Natural killer cell (primary cell): ENCODE results near the gene ABAT. TPM values are rescaled to one million over a fixed set of nuclear protein-coding genes. Genes with fewer than 3 reads are reported as not detected.

ENCODE experiments used
- ATAC-seq, 3 donors: fragments of 150-1000 bp in 2 of 3; fragments of 200-7000 bp in 1 of 3; cut with Tn5 transposase; 1 replicate in 1 of 3; 2 replicates in 2 of 3; pipeline ENCODE4 v1.10.0; 2021; ENCODE audit warnings: mild to moderate bottlenecking in 2 of 3, moderate library complexity in 2 of 3
- DNase-seq, 2 donors: peaks; one replicate each; pipeline versions ENCODE4 v3.0.0 to v3.0.0-alpha.2; 2013 to 2021; ENCODE audit warnings: mixed read lengths in 1 of 2
- H3K27ac ChIP-seq: one replicate; pipeline ENCODE4 v1.5.1; 2013; ENCODE audit warnings: mild to moderate bottlenecking, low read length
- H3K27me3 ChIP-seq: one replicate; pipeline ENCODE4 v1.6.1; 2013; ENCODE audit warnings: low read length; ENCODE audit not compliant: control insufficient read depth, insufficient read depth
- H3K36me3 ChIP-seq: one replicate; pipeline ENCODE4 v1.6.1; 2013; ENCODE audit warnings: low read length; ENCODE audit not compliant: control insufficient read depth, insufficient read depth
- H3K4me1 ChIP-seq: one replicate; pipeline ENCODE4 v1.6.1; 2013; ENCODE audit warnings: low read length; ENCODE audit not compliant: control insufficient read depth, insufficient read depth
- H3K4me3 ChIP-seq: one replicate; pipeline ENCODE4 v1.5.1; 2013; ENCODE audit warnings: low read length
- H3K9me3 ChIP-seq: one replicate; pipeline ENCODE4 v1.6.1; 2013; ENCODE audit warnings: low read length; ENCODE audit not compliant: control insufficient read depth, insufficient read depth
- H3K27ac Mint-ChIP-seq, 2 donors: one replicate each; pipeline ENCODE4 v1.8.0; 2022; ENCODE audit warnings: mild to moderate bottlenecking in 2 of 2, mixed read lengths in 2 of 2, moderate library complexity in 1 of 2
- H3K27me3 Mint-ChIP-seq, 2 donors: one replicate each; pipeline ENCODE4 v1.8.0; 2022; ENCODE audit warnings: low read depth in 2 of 2, mixed read lengths in 2 of 2
- H3K36me3 Mint-ChIP-seq: one replicate; pipeline ENCODE4 v1.8.0; 2022; ENCODE audit warnings: mixed read lengths
- H3K4me1 Mint-ChIP-seq, 2 donors: one replicate each; pipeline ENCODE4 v1.8.0; 2022; ENCODE audit warnings: mixed read lengths in 2 of 2
- H3K4me3 Mint-ChIP-seq: one replicate; pipeline ENCODE4 v1.8.0; 2022; ENCODE audit warnings: mild to moderate bottlenecking, moderate library complexity, mixed read lengths
- H3K9me3 Mint-ChIP-seq, 2 donors: one replicate each; pipeline ENCODE4 v1.8.0; 2022; ENCODE audit warnings: mixed read lengths in 2 of 2
- CTCF ChIP-seq: fragments of 200-600 bp; IDR thresholded peaks from one replicate; pipeline ENCODE4 v1.8.0; 2022; ENCODE audit warnings: antibody characterized with exemption
- WGBS: methylation state at CpG from one replicate; pipeline ENCODE4 v1.1.7; 2013; ENCODE audit warnings: missing lambda C conversion rate; ENCODE audit not compliant: insufficient coverage; 5-methylcytosine and 5-hydroxymethylcytosine counted together
- intact Hi-C: fragments of 100-400 bp; cut with micrococcal nuclease; formaldehyde crosslinking; loops from one replicate; pipeline ENCODE4 v1.14.2; 2022
- total RNA-seq, 4 donors: library from RNA; stranded (reverse); fragments of 120-200 nt in 1 of 4; gene quantifications; one replicate each; pipeline versions ENCODE4 v1.2.3 to v1.2.4, GENCODE V29; 2013 to 2022

ABAT gene
- total RNA-seq, 3 donors from 2014 or later (not counting 1 experiment from before 2014, with no cell fraction given), result 11.0 to 13.4 (median 11.3) TPM

DNA sequence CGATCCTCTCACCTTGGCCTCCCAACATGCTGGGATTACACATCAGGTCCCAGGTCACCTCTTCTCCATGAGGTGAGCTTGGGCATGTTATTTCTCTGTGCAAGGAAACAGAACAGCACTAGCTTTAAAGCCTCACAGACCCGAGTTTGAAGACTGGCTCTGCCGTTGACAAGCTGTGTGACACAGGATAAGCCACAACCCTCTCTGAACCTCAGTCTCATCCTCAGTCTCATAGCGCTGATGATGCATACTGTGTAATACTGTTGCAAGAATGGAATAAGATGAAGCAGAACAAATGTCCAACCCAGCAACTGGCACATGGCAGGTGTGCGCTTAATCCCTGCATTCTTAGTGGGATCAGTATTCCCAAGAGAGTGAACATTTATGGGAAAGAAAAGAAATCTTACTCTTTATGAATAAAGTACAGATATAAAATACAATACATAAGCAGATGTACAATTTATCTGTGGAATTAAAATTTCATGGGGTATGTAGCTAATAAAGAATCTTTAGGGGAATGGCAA, 43.5 kb downstream of the ABAT start:
- DNase-seq (no peak), ATAC-seq (no peak)
- Histone ChIP-seq H3K27ac (no peak overlapping the region), H3K4me3 (no peak overlapping the region), H3K27me3 (no peaks in the 10 kb centered on the region), H3K4me1 (no peaks in the 10 kb centered on the region), H3K9me3 (no peaks in the 10 kb centered on the region), H3K36me3 (no peaks in the 10 kb centered on the region)
- intact Hi-C loops, result no loop called here
- Mint-ChIP-seq H3K36me3 (no peaks in the 10 kb centered on the region), H3K27me3 (no peaks in the 10 kb centered on the region), H3K4me3 (no peak overlapping the region), H3K4me1 (no peaks in the 10 kb centered on the region), H3K27ac (no peak overlapping the region), H3K9me3 (peaks cover 0 to 2% of the 10 kb centered on the region in 2 donors)
- WGBS, result over 99% methylated on average over 5 of the region's 5 CpGs
- TF ChIP-seq CTCF, result no peak

- Histone ChIP-seq H3K9me3 (no peaks in the 10 kb centered on the region), H3K4me1 (no peaks in the 10 kb centered on the region), H3K4me3 (no peak overlapping the region), H3K27me3 (no peaks in the 10 kb centered on the region), H3K36me3 (no peaks in the 10 kb centered on the region), H3K27ac (no peak overlapping the region)
- Mint-ChIP-seq H3K27me3 (no peaks in the 10 kb centered on the region), H3K9me3 (peaks cover 0 to 2% of the 10 kb centered on the region in 2 donors), H3K36me3 (no peaks in the 10 kb centered on the region), H3K4me3 (no peak overlapping the region), H3K4me1 (no peaks in the 10 kb centered on the region), H3K27ac (no peak overlapping the region)
- DNase-seq, result no peak
- intact Hi-C loops, result no loop called here
- no peak for ATAC-seq
- no peak for TF ChIP-seq CTCF
- 94% methylated on average over 19 of the region's 19 CpGs for WGBS
Observed at GRCh38 chr16:8718851-8719680, 44.6 kb downstream of the ABAT start.

GRCh38 chr16:8720080-8720966, 45.9 kb downstream of the ABAT start:
- Mint-ChIP-seq H3K27me3 (no peaks in the 10 kb centered on the region), H3K27ac (no peak overlapping the region), H3K4me3 (no peak overlapping the region), H3K4me1 (no peaks in the 10 kb centered on the region), H3K9me3 (peaks cover 0 to 2% of the 10 kb centered on the region in 2 donors), H3K36me3 (no peaks in the 10 kb centered on the region)
- H3K4me1 ChIP-seq, result no peaks in the 10 kb centered on the region
- intact Hi-C loops, result no loop called here
- WGBS, result 76% methylated on average over 14 of the region's 14 CpGs
- H3K9me3 ChIP-seq, result no peaks in the 10 kb centered on the region
- no peak overlapping the region for H3K27ac ChIP-seq
- H3K36me3 ChIP-seq, result no peaks in the 10 kb centered on the region
- TF ChIP-seq CTCF, result no peak
- ATAC-seq, result no peak
- H3K27me3 ChIP-seq, result no peaks in the 10 kb centered on the region
- H3K4me3 ChIP-seq, result no peak overlapping the region
- no peak for DNase-seq
